HG03280 (cell line): ENCODE data around the gene SPINK8.
"Not testable (repeated sequence)": the region's sequence is repeated elsewhere in the genome, so short reads cannot be mapped to it uniquely, and the experiment has no call there.

Experiments
- ATAC-seq: cut with Tn5 transposase; IDR thresholded peaks from one replicate; pipeline ENCODE4 v1.9.1; 2021; ENCODE audit warnings: mild to moderate bottlenecking, moderate library complexity; ENCODE audit not compliant: unreplicated experiment

The SPINK8 gene

DNA sequence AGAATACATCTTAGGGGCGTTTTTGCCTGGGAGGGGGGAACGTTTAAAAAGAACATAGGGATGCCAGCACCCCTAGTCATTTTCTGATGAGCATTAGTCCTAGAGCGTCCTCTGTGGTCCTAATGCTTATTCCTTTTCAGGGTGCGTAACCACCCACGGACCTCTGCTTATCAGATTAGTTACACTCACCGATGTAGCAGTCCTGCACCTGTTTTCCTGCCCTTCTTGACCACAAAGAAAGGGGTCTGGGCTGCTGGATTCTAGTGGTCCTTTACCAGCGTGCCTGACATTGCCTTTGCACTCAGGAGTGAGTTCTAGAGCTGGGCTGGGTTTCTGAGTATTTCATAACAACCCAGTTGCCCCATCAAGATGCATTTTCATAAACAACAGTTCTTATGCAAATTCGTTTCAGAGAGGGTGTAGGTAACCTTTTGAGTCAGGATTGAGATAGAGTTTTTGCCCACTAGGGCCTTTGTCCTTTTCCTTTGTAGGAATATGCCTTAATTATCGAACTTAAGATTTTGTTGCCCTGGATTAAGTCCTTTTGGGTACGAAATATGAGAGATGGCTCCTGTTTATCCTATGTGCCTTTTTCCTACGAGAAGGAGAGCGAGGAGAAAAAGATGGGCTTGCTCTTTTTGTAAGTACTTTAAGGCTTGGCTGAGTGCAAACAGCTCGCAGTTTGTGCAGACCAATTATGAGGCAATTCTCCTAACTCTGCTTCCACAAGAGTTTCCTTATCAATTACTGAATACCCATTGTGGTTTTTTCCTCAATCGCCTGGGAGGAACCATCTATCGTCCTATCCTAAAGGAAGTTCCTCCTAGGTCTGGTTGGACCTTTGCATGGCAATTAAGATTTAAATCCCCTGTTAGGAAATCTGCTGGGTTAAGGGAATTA lies at the start of gene SPINK8:
Gene SPINK8, minus strand, starts transcription at position 316 of the 900 bp plus-strand sequence. CDS start 5,320 bp downstream, outside the sequence.
- not testable (repeated sequence) for ATAC-seq

DNA sequence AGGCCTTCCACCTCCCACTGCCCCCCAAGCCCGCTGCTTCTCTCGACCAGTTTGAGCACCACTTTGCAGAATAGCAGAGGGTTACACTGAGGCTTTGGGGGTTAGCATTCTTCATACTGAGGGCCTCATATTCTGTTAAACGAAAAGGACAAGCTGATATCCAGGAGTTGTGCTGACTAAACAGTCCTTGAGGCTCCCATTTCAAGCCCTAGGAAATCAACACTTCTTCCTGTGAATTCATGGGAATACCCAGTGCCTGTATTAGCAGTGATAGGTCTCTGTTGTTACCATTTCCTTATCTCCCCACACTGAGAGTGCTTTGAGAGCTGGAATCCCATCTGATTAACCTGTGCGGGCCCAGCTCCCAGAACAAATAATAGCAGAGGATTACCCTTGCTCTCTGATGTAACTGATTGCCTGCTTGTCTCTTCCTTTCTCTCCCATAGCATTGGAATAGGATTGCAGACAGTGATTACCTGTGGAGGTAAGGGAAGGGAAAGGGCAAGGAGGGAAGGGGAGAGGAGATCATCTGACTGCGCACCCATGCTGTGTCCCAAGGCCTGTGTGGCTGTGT lies 39.5 kb upstream of the SPINK8 start:
- no peak for ATAC-seq

GRCh38 chr3:48372377-48372770 lies 38.9 kb upstream of the SPINK8 start:
- no peak for ATAC-seq

GRCh38 chr3:48371651-48372376 lies 38.4 kb upstream of the SPINK8 start, which contains the start of gene FBXW12:
FBXW12 (plus strand) TSS chr3:48372219; CDS start chr3:48372768, 549 bp downstream.
- no peak for ATAC-seq

DNA sequence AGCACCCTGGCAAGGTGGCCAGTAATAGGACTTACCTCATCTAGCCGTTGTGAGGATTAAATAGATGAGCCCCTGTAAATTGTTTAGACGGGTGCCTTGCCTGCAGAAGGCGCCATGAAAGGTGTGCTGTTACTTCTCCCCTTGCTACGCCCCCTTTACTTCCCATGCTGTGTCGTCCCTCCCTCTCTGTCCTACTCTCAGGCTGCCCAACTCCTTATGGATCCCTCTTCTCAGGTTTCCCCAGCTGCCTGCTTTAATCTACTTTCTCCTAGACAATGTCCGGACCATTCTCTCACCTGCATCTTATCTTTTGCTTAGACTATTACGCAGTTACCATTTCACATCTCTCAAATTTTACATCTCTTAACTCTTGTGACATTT lies 36.9 kb upstream of the SPINK8 start:
- ATAC-seq = no peak

DNA sequence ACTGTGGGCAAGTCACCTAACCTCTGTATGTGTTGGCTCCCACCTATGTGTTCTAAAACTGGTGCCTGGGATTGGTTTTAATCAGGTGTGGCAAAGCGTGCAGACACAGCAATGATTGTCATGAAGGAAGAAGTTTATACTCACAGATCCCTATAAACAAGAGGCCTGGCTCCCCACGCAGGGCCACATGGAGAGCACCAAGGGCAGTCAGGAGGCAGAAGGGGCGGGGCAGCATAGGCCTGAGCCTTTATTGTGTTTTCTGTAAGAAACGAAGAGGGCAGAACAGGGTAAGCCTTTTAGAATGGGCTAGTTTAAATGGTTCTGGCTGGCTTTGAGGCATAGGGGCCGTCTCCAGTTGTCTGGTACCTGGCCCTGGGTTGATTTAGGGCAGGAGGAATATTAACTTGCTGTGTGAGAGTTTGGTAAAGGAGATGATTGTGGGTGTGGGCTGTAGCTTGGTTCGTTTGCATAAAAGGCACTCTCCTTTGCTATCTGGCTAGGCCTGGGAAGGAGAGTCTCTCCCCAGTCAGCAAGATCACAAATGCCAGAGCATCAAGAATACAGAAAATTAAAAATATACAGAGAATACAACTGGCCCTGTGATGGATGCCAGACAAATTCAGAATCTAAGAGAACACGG lies 36.4 kb upstream of the SPINK8 start:
- ATAC-seq = no peak

- no peak for ATAC-seq
Observed at GRCh38 chr3:48367201-48367600, 33.7 kb upstream of the SPINK8 start.

- ATAC-seq = no peak
Observed at GRCh38 chr3:48364840-48365239, 31.4 kb upstream of the SPINK8 start.

DNA sequence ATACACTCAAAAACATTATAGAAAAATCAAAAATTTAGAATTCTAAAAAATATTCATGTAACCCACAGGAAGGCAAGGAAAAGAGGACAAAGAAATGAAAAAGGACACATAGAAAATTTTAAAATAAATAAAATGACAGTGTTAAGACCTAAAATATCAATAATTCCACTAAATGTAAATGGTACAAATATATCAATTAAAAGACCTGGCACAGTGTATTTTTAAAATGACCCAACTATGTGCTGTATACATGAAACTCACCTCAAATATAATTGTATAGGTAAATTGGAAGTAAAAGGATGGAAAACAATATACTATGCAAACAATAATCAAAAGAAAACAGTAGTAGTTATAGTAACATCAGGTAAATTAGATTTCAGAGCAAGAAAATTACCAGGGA lies 28.5 kb upstream of the SPINK8 start:
- ATAC-seq = no peak

DNA sequence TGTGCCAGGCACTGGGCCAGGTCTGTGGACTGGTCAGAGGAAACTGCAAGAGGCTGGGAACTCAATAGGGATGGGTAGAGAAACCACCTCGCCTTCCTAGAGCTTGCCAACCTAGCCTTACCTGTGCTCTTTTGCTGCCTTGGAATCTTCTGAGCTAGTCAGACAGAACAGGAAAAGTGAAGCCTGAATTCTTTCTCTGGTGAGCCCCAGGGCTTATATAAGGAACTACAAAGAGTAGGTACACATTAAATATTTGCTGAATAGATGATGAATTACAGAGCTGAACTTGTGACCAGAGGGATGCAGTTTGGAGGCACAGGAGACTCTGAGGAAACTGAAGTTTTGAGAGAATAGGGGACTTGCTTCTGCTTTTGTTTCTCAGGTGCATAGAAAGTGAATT lies 23.0 kb upstream of the SPINK8 start:
- ATAC-seq = no peak

DNA sequence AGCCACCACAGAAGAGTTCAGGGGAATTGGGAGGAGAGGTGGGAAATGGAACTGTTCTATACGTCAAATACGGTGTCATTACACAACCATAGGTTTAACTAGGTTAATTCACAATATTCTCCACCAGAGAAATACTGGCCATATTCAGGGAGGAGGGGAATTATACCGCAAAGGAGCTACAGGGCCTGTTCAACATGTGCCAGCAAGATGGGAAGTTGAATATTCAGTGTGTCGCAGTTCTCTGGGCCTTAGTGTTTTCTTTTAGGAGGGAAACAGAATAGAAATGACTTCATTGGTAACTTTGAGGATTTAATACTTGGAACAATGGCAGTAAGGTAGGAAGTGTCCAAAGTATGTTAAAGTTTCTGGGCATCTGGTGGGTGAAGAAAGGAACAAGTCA lies 20.5 kb upstream of the SPINK8 start:
- no peak for ATAC-seq

DNA sequence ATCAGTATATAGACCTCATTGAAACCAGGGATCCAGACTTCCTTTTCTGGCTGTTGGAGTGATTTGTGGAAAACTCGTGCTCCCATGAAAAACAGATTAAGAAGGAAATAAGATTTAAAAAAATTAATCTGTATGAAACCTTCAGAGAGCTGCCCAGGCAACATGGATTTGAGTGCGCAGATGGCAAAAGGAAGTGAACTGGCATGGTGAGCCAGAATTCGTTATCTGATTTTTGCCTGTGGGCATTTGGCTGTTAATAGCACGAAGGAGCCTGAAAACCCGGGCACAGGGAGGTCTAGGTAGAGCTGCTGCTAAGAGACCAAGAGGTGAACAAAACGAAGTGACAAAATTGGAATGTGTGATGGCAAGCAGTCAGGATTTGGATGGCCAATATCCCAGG lies 19.1 kb upstream of the SPINK8 start:
- no peak for ATAC-seq

DNA sequence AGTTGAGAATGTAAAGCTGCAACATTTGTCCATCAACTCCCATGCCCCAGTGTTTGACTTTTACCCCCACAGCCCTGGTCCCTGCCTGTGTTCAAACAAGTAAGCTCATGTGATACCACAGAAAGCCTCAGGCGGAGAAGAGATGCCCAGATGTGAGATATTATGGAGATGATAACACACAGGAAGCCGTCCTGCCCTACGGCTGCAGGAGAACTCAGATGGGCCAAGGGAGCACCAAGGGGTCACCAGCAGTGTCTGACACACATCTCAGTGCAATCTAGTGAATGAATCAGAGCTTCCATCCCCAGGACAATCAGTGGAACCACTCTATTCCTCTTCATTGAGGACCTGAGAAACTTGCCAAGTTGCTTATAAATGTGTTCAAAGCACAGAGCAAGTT lies 14.0 kb upstream of the SPINK8 start:
- no peak for ATAC-seq

- ATAC-seq = no peak
Observed at GRCh38 chr3:48345946-48346572, 12.6 kb upstream of the SPINK8 start.

DNA sequence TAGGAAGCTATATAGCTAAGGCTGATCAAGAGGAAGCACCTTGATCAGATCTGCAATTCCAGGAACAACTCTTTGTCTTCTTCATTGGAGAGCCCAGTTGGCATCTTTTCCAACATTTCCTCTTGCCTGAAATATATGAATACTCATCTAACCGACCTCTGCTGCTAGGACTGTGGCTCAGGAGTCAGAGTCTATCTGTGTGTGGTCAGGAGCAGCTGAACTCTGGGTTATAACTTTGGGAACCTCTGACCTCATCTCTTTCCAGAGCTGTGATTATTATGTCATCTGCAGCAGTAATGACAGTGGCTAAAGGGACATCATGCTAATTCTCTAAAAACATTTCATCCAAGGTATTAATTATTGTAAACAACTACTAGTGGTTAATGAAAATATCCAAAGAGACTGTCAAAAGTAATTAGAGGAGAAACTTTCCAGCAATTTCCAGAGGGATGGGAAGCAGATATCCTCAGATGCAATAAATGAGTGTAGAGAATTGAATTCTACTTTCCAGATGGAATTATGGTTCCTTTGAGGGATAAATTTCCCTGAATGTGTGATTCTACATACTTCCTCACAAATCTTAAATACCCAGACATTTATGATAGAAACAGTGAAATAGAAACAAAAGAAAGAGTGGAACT lies 11.5 kb upstream of the SPINK8 start:
- no peak for ATAC-seq

DNA sequence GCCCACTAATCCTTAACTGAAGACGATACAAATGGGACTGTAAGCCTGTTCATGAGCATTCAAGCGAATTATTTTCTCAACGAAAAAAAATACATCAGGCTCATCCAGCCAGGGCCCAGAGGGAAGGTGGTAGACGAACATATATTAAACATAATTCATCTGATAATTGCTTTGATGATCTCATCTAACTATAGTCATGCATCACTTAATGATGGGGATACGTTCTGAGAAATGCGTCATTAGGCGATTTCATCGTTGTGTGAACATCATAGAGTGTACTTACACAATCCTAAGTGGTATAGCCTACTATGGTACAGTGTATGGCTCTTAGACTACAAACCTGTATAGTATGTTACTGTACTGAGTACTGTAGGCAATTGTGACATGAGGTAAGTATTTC lies 10.0 kb upstream of the SPINK8 start:
- no peak for ATAC-seq

DNA sequence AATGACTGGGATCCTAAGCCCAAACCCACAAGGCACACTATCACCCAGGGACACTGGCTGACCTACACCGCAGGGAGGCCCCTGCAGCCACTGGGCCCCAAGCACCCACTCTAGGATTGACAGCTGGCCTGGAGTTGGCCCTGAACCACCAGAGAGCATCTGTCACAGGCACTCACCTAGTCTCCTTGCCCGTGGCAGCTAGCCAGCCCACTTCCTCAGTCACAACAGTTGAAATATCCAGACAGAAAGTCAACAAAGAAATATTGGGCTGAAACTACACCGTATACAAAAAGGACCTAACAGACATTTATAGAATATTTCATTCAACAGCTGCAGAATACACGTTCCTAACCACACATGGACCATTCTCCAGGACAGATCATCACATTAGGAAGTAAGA lies 5.2 kb upstream of the SPINK8 start:
- no peak for ATAC-seq

GRCh38 chr3:48337536-48337935 lies 4.1 kb upstream of the SPINK8 start:
- not testable (repeated sequence) for ATAC-seq

DNA sequence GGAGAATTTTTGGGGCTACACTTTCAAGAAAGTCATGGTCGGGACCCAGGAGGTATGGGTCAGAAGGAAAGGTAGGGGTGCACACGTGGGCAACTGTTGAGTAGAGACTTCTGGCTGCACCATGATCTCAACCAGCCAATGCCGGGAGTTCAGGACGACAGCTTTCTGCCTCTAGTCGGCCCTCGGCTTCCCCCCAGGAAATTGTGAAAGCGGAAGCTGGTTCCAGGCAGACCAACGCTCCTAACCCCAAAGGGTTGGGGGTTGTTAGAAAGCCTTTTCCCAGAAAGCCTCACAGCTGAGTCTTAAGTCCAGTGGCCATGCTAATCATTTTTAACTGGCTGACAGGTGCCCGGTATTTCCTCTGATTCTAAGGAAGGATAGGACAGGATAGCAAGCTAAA lies 1.8 kb upstream of the SPINK8 start:
- ATAC-seq = not testable (repeated sequence)

DNA sequence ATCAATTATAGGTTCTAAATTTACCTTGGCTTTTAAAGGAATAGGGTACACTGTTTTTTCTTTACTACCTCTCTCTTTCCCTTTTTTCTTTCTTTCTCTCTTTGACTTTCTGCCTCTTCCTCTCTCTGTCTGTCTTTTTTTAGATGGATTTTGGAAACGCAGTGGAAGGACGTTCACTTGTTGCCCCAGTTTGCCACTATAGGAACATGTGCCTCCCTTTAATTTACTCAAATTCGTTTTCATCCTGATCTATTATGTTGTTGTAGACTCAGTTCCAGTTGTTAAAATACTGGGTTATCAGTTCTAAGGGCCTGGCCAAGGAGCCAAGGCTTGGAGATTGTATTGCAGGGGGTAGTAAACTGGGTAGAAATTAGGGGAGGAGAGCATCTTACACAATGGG lies 1.1 kb upstream of the SPINK8 start:
- no peak for ATAC-seq
